K562 (cell line): ENCODE measurements around the gene STRA8. TPM values are rescaled to one million over a fixed set of nuclear protein-coding genes. Genes with fewer than 3 reads are reported as not detected.

Experiments
- ATAC-seq: fragments of 200-7000 bp; cut with Tn5 transposase; 3 replicates; pipeline ENCODE4 v1.9.1; 2020; ENCODE audit warnings: moderate library complexity
- BruUV-seq: library from RNA; stranded (reverse); fragments of 400-500 nt; replicated peaks from 2 replicates; lab custom pipeline; 2021; lab: Mats Ljungman, UMichigan
- CTCF ChIA-PET: fragments of 300-600 bp; formaldehyde crosslinking; extraction: SDS; loops from one replicate; lab custom pipeline; 2021; ENCODE audit warnings: low intra/inter-chr PET ratio; lab: Yijun Ruan, JAX
- POLR2A ChIA-PET: fragments of 300-600, 350-650 bp; sonication (Branson Sonifier 250); formaldehyde crosslinking; extraction: SDS; loops from one replicate; lab custom pipeline; 2021; ENCODE audit warnings: antibody characterized with exemption, inconsistent platforms; lab: Yijun Ruan, JAX
- DNase-seq, 4 experiments: peaks; one replicate each; pipeline versions ENCODE4 v3.0.0 to v3.0.0-alpha.2; 2011 to 2018; ENCODE audit warnings: low spot score in 3 of 4, mixed read lengths in 3 of 4; ENCODE audit errors: extremely low read depth in 1 of 4
- FAIRE-seq: peaks from 2 replicates; lab custom pipeline; 2011; peaks lifted over from hg19 to GRCh38; lab: Jason Lieb, UNC
- H2AFZ ChIP-seq: 2 replicates; pipeline ENCODE4 v1.6.0; 2011; ENCODE audit warnings: low read depth, low read length, control low read depth, inconsistent platforms
- H3K27ac ChIP-seq: fragments of 200-600 bp; 3 replicates; pipeline ENCODE4 v1.8.0; 2011; ENCODE audit warnings: low read depth, mild to moderate bottlenecking, control low read depth, inconsistent platforms, low read length, moderate library complexity, mixed read lengths; ENCODE audit errors: extremely low read depth
- H3K27me3 ChIP-seq, 2 experiments: fragments of 300-600 bp in 1 of 2; 2 replicates in 1 of 2; 3 replicates in 1 of 2; pipeline versions ENCODE4 v1.6.0 to v1.8.0; 2011; ENCODE audit warnings: inconsistent platforms in 2 of 2, low read length in 2 of 2, mild to moderate bottlenecking in 1 of 2, mixed read lengths in 1 of 2, moderate library complexity in 1 of 2; ENCODE audit not compliant: control insufficient read depth in 2 of 2, insufficient read depth in 2 of 2
- H3K36me3 ChIP-seq: fragments of 300-600 bp; 3 replicates; pipeline ENCODE4 v1.8.0; 2011; ENCODE audit warnings: mild to moderate bottlenecking, low read length, inconsistent platforms; ENCODE audit not compliant: control insufficient read depth, insufficient read depth
- H3K4me1 ChIP-seq, 2 experiments: fragments of 200-600 bp in 1 of 2; replicated peaks in 1 of 2; 2 replicates in 1 of 2; 3 replicates in 1 of 2; pipeline versions ENCODE4 v1.5.1 to v1.8.0; 2011; ENCODE audit warnings: inconsistent platforms in 2 of 2, low read length in 2 of 2, mild to moderate bottlenecking in 1 of 2, mixed read lengths in 1 of 2, moderate library complexity in 1 of 2; ENCODE audit not compliant: control insufficient read depth in 2 of 2, insufficient read depth in 2 of 2
- H3K4me2 ChIP-seq: 2 replicates; pipeline ENCODE4 v1.6.1; 2011; ENCODE audit warnings: low read length, control low read depth, inconsistent platforms, mixed read lengths; ENCODE audit not compliant: insufficient read depth
- H3K4me3 ChIP-seq: fragments of 200-600 bp; sonication (generic), shearing (Covaris generic); 2 replicates; pipeline ENCODE4 v1.5.1; 2016; ENCODE audit warnings: control low read depth, inconsistent platforms
- H3K79me2 ChIP-seq: fragments of 200-600 bp; 3 replicates; pipeline ENCODE4 v1.8.0; 2011; ENCODE audit warnings: low read length, inconsistent platforms; ENCODE audit not compliant: control insufficient read depth, insufficient read depth
- H3K9ac ChIP-seq, 2 experiments: 2 replicates each; pipeline versions ENCODE4 v1.6.0 to v1.6.1; 2011; ENCODE audit warnings: low read depth in 2 of 2, low read length in 2 of 2, control low read depth in 1 of 2, inconsistent platforms in 1 of 2, mild to moderate bottlenecking in 1 of 2, mixed read lengths in 1 of 2; ENCODE audit not compliant: insufficient read depth in 1 of 2
- H3K9me1 ChIP-seq: one replicate; pipeline ENCODE4 v1.6.0; 2011; ENCODE audit warnings: inconsistent platforms, mild to moderate bottlenecking, low read length, moderate library complexity; ENCODE audit not compliant: control insufficient read depth, insufficient read depth
- H3K9me3 ChIP-seq: replicated peaks from 2 replicates; pipeline ENCODE4 v1.5.1; 2011; ENCODE audit warnings: low read depth, low read length, inconsistent platforms; ENCODE audit not compliant: control insufficient read depth, insufficient read depth
- H4K20me1 ChIP-seq: replicated peaks from 2 replicates; pipeline ENCODE4 v1.6.1; 2011; ENCODE audit warnings: low read length, inconsistent platforms, mixed read lengths; ENCODE audit not compliant: control insufficient read depth, insufficient read depth
- BDP1 ChIP-seq: IDR thresholded peaks from 3 replicates; pipeline ENCODE4 v1.6.1; 2011; ENCODE audit not compliant: insufficient read length, insufficient read depth
- CEBPB ChIP-seq: fragments of 450-650 bp; IDR thresholded peaks from 2 replicates; pipeline ENCODE4 v1.6.1; 2016; ENCODE audit warnings: missing genetic modification characterization, missing compliant biosample characterization
- EGR1 ChIP-seq: fragments of 450-650 bp; conservative IDR thresholded peaks from 2 replicates; pipeline ENCODE4 v1.6.1; 2017; ENCODE audit warnings: mild to moderate bottlenecking
- GABPB1 ChIP-seq: sonication (generic); formaldehyde crosslinking; IDR thresholded peaks from 2 replicates; pipeline ENCODE4 v1.8.0; 2022; ENCODE audit warnings: mild to moderate bottlenecking, missing genetic modification reagents
- GATAD2B ChIP-seq: fragments of 450-650 bp; IDR thresholded peaks from 2 replicates; pipeline ENCODE4 v1.6.1; 2017; ENCODE audit warnings: mild to moderate bottlenecking, borderline replicate concordance
- IRF9 ChIP-seq: fragments of 450-650 bp; IDR thresholded peaks from 2 replicates; pipeline ENCODE4 v1.6.1; 2016; ENCODE audit warnings: missing biosample characterization, missing genetic modification characterization
- KDM5B ChIP-seq: fragments of 200-600 bp; sonication (generic); IDR thresholded peaks from 2 replicates; pipeline ENCODE4 v1.6.1; 2012; ENCODE audit warnings: low read depth, mild to moderate bottlenecking, moderate library complexity, low read length, control low read depth, inconsistent platforms; ENCODE audit not compliant: insufficient replicate concordance
- MBD2 ChIP-seq: sonication (generic); IDR thresholded peaks from 2 replicates; pipeline ENCODE4 v1.6.1; 2016; ENCODE audit warnings: low read depth, borderline replicate concordance
- MCM7 ChIP-seq, 2 experiments: fragments of 450-650 bp; IDR thresholded peaks; 2 replicates each; pipeline ENCODE4 v1.6.1; 2016 to 2018
- MNT ChIP-seq, 2 experiments: fragments of 450-650 bp; conservative IDR thresholded peaks; 2 replicates each; pipeline ENCODE4 v1.6.1; 2017; ENCODE audit warnings: mild to moderate bottlenecking in 2 of 2, moderate library complexity in 2 of 2
- NFIC ChIP-seq: fragments of 450-650 bp; IDR thresholded peaks from 2 replicates; pipeline ENCODE4 v1.6.1; 2017; ENCODE audit warnings: mild to moderate bottlenecking, inconsistent platforms
- NFYB ChIP-seq: IDR thresholded peaks from 2 replicates; pipeline ENCODE4 v1.6.1; 2011; ENCODE audit warnings: mild to moderate bottlenecking, moderate library complexity; ENCODE audit not compliant: insufficient read length; ENCODE audit errors: extremely low read depth
- RBFOX2 ChIP-seq: fragments of 200-400 bp; formaldehyde crosslinking; IDR thresholded peaks from 2 replicates; pipeline ENCODE4 v1.6.1; 2017; ENCODE audit warnings: low read depth, mild to moderate bottlenecking, low read length, moderate library complexity
- RCOR1 ChIP-seq, 2 experiments: IDR thresholded peaks; 2 replicates each; pipeline ENCODE4 v1.6.1; 2012; ENCODE audit warnings: low read depth in 2 of 2, low read length in 2 of 2, borderline replicate concordance in 1 of 2, improper control_type of control experiment in 1 of 2
- SP1 ChIP-seq: sonication (generic); formaldehyde crosslinking; IDR thresholded peaks from 2 replicates; pipeline ENCODE4 v1.8.1; 2022; ENCODE audit warnings: mild to moderate bottlenecking, missing genetic modification reagents
- SREBF2 ChIP-seq: sonication (generic); formaldehyde crosslinking; IDR thresholded peaks from 2 replicates; pipeline ENCODE4 v1.4.0; 2020; ENCODE audit warnings: mild to moderate bottlenecking, missing genetic modification reagents
- STAT5A ChIP-seq: IDR thresholded peaks from 2 replicates; pipeline ENCODE4 v1.6.1; 2012; ENCODE audit warnings: low read length, inconsistent platforms, borderline replicate concordance
- STAT5B ChIP-seq: fragments of 250-450 bp; sonication (Bioruptor Pico); IDR thresholded peaks from 2 replicates; pipeline ENCODE4 v1.8.0; 2021; ENCODE audit warnings: mild to moderate bottlenecking, inconsistent platforms
- TAF9B ChIP-seq: fragments of 450-650 bp; IDR thresholded peaks from 2 replicates; pipeline ENCODE4 v1.6.1; 2018; ENCODE audit warnings: mild to moderate bottlenecking; ENCODE audit not compliant: partially characterized antibody
- TGIF2 ChIP-seq: sonication (generic); formaldehyde crosslinking; IDR thresholded peaks from 2 replicates; pipeline ENCODE4 v1.8.1; 2022; ENCODE audit warnings: mild to moderate bottlenecking, missing genetic modification reagents, moderate library complexity
- ZBTB17 ChIP-seq: fragments of 450-650 bp; formaldehyde crosslinking; IDR thresholded peaks from 2 replicates; pipeline ENCODE4 v1.4.0; 2020; ENCODE audit warnings: mild to moderate bottlenecking
- ZFP30 ChIP-seq: fragments of 250-450 bp; sonication (Bioruptor Pico); IDR thresholded peaks from 2 replicates; pipeline ENCODE4 v1.8.0; 2022; ENCODE audit warnings: moderate library complexity, mild to moderate bottlenecking, inconsistent platforms, borderline replicate concordance
- WGBS: fragments of 100-300 bp; shearing (Covaris generic); methylation state at CpG from one replicate; pipeline ENCODE4 v1.1.6; 2016; ENCODE audit warnings: low coverage, mixed read lengths; ENCODE audit not compliant: insufficient coverage; ENCODE audit errors: missing lambda C conversion rate; 5-methylcytosine and 5-hydroxymethylcytosine counted together
- in situ Hi-C: fragments of 300-500 bp; cut with MboI; formaldehyde crosslinking; loops from 4 replicates; pipeline ENCODE4 v1.15.0; 2018; ENCODE audit warnings: inconsistent platforms, mixed read lengths
- intact Hi-C: fragments of 100-400 bp; cut with micrococcal nuclease; formaldehyde crosslinking; loops from 2 replicates; pipeline ENCODE4 v1.14.2; 2022
- polyA plus RNA-seq, 8 experiments: library from polyadenylated mRNA; depleted of rRNA in 4 of 8; stranded (reverse) in 5 of 8; unstranded in 3 of 8; fragments of >200 nt; fragmentation: Nextera tagmentation in 2 of 8; fragmentation: Illumina TruSeq in 1 of 8; extraction: Ambion mirVana in 2 of 8; extraction: Trizol in 1 of 8; gene quantifications; 2 replicates each; pipeline versions ENCODE4 v1.2.1 to v1.2.3, GENCODE V29; 2011 to 2014; ENCODE audit warnings: inconsistent platforms in 1 of 8, missing spikeins in 1 of 8
- total RNA-seq, 7 experiments: library from RNA; depleted of rRNA in 6 of 7; stranded (reverse); fragments of >200 nt in 6 of 7; fragmentation: Illumina TruSeq in 2 of 7; extraction: Trizol in 2 of 7; gene quantifications; 2 replicates each; pipeline versions ENCODE4 v1.2.1 to v1.2.3, GENCODE V29; 2011 to 2021; ENCODE audit warnings: low replicate concordance in 1 of 7

Gene STRA8
- total and polyA plus RNA-seq, 9 of the 15 experiments (the other 6 are each of a cell fraction or from before 2014, with no cell fraction given), result not detected

- POLR2A ChIA-PET, result interaction anchor here (0.8 to 2.0 kb wide), 6 partner anchors 13 to 224 kb away, joined by 3 to 6 read pairs (median 4); no protein-coding TSS in a partner anchor
- BruUV-seq, result no TSS peak
- TF ChIP-seq TGIF2 (CRISPR knock-in tag), result no peak; the same call in 1 of the 2 replicates
- TF ChIP-seq MCM7 (IDR thresholded peaks at IDR 0.05), result no peak
- TF ChIP-seq RCOR1 (IDR thresholded peaks at IDR 0.05; ENCODE audit: borderline replicate concordance in 1 of 2, low read depth in 2 of 2, low read length in 2 of 2), result peak in 1 of 2 experiments; percentile 13; a peak in 1 of 4 replicates
- no peak for TF ChIP-seq SREBF2 (CRISPR knock-in tag)
- TF ChIP-seq STAT5B, result no peak
- TF ChIP-seq GABPB1 (CRISPR knock-in tag), result peak; percentile 82
- peak; percentile 64 for TF ChIP-seq EGR1
- peak; percentile 92 for TF ChIP-seq RBFOX2
- 0 out of 2 replicates have a peak, but pooled peaks have one; percentile 54 for TF ChIP-seq GATAD2B
- TF ChIP-seq CEBPB (tag), result no peak
- TF ChIP-seq IRF9, result no peak
- TF ChIP-seq TAF9B, result no peak
- TF ChIP-seq NFIC, result 0 out of 2 replicates have a peak, but pooled peaks have one; percentile 11
- TF ChIP-seq KDM5B, result peak; percentile 99
- TF ChIP-seq BDP1, result no peak
- TF ChIP-seq ZBTB17 (CRISPR knock-in tag), result peak; percentile 72
- TF ChIP-seq NFYB, result no peak
- TF ChIP-seq MBD2, result peak; percentile 15; the same call in 1 of the 2 replicates
- TF ChIP-seq MNT (conservative IDR thresholded peaks at IDR 0.05), result peak; percentile 37 to 65; a peak in 1 of 4 replicates
- no peak for TF ChIP-seq STAT5A
- TF ChIP-seq SP1 (CRISPR knock-in tag), result peak; percentile 84
- no peak for TF ChIP-seq ZFP30 (CRISPR knock-in tag)
Measured at GRCh38 chr7:135211179-135211945, 22.3 kb upstream of the STRA8 start, which contains the start of gene WDR91. TSS of gene WDR91 (minus strand) at chr7:135211526. CDS start at chr7:135211502, 24 bp downstream.

More at GRCh38 chr7:135211179-135211945, 22.3 kb upstream of the STRA8 start, which contains the start of gene WDR91:
- Histone ChIP-seq H3K27me3 (no peaks in the 10 kb centered on the region; a peak in 1 of 5 replicates), H3K9me1 (no peaks in the 10 kb centered on the region), H3K9me3 (no peaks in the 10 kb centered on the region), H3K79me2 (no peaks in the 10 kb centered on the region), H3K27ac (peak within 1 kb of the TSS; percentile 66), H3K4me3 (peak within 1 kb of the TSS; percentile 90), H3K36me3 (no peaks in the 10 kb centered on the region), H2AFZ (peak within 1 kb of the TSS; percentile 100), H3K9ac (peak within 1 kb of the TSS; percentile 76 to 98), H3K4me1 (peaks cover 16 to 27% of the 10 kb centered on the region in 2 experiments), H3K4me2 (peak within 1 kb of the TSS; percentile 100), H4K20me1 (no peaks in the 10 kb centered on the region)
- WGBS, result under 1% methylated on average over 56 of the region's 82 CpGs
- in situ Hi-C loops (no loop called here), intact Hi-C loops (no loop called here)
- peak; percentile 77 for FAIRE-seq
- DNase-seq, result peak; percentile 98 to 100 (median 100)
- CTCF ChIA-PET, result no interaction called here
- ATAC-seq, result peak; percentile 94
